Stimulated activated naive B cell treated with anti-CD40 and anti-IgM and Interleukin-4, amounts not matched to agents 10 μg/mL and 1 μg/mL and 100 μg/mL, for 72 hours (primary cell): ENCODE data around the gene CD7.
A peak's percentile ranks its signal among the peaks of the same experiment; 100 is the strongest.

Source experiments
- ATAC-seq, 2 donors: fragments of 150-1000 bp; cut with Tn5 transposase; replicated peaks; 2 replicates each; pipeline ENCODE4 v1.10.0; 2021; ENCODE audit warnings: moderate library complexity in 1 of 2
- DNase-seq: peaks from one replicate; pipeline ENCODE4 v3.0.0; 2021
- H3K27ac Mint-ChIP-seq: one replicate; pipeline ENCODE4 v1.8.0; 2022; ENCODE audit warnings: mild to moderate bottlenecking, mixed read lengths
- H3K27me3 Mint-ChIP-seq, 2 donors: one replicate each; pipeline ENCODE4 v1.8.0; 2022; ENCODE audit warnings: mixed read lengths in 2 of 2
- H3K36me3 Mint-ChIP-seq, 2 donors: one replicate each; pipeline ENCODE4 v1.8.0; 2022; ENCODE audit warnings: mixed read lengths in 2 of 2, mild to moderate bottlenecking in 1 of 2
- H3K4me1 Mint-ChIP-seq, 2 donors: one replicate each; pipeline ENCODE4 v1.8.0; 2022; ENCODE audit warnings: mixed read lengths in 2 of 2, mild to moderate bottlenecking in 1 of 2
- H3K4me3 Mint-ChIP-seq, 2 donors: one replicate each; pipeline ENCODE4 v1.8.0; 2022; ENCODE audit warnings: mild to moderate bottlenecking in 2 of 2, mixed read lengths in 2 of 2, moderate library complexity in 1 of 2
- H3K9me3 Mint-ChIP-seq, 2 donors: one replicate each; pipeline ENCODE4 v1.8.0; 2022; ENCODE audit warnings: mixed read lengths in 2 of 2, mild to moderate bottlenecking in 1 of 2

Gene CD7

DNA sequence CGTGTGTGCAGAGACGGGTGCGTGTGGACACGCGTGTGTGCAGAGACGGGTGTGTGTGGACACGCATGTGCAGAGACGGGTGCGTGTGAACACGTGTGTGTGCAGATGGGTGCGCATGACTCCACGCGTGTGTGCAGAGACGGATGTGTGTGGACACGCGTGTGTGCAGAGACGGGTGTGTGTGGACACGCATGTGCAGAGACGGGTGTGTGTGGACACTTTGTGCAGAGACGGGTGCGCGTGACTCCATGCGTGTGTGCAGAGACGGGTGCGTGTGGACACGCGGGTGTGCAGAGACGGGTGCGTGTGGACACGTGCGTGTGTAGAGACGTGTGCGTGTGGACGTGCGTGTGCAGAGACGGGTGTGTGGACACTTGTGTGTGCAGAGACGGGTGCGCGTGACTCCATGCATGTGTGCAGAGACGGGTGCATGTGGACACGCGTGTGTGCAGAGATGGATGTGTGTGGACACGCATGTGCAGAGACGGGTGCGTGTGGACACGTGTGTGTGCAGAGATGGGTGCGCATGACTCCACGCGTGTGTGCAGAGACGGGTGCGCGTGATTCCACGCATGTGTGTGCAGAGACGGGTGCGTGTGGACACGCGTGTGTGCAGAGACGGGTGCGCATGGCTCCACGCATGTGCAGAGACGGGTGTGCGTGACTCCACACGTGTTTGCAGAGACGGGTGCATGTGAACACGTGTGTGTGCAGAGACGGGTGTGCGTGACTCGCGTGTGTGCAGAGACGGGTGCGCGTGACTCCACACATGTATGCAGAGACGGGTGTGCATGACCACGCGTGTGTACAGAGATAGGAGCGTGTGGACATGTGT is 1.6 kb upstream of the CD7 start:
- no peaks in the 10 kb centered on the region for H3K36me3 Mint-ChIP-seq
- H3K4me1 Mint-ChIP-seq, result peaks cover 19 to 42% of the 10 kb centered on the region in 2 donors
- ATAC-seq, result no peak
- H3K27me3 Mint-ChIP-seq, result peaks cover 23 to 45% of the 10 kb centered on the region in 2 donors
- DNase-seq, result no peak
- no peaks in the 10 kb centered on the region for H3K9me3 Mint-ChIP-seq
- no peak overlapping the region for H3K4me3 Mint-ChIP-seq
- no peak overlapping the region for H3K27ac Mint-ChIP-seq

DNA sequence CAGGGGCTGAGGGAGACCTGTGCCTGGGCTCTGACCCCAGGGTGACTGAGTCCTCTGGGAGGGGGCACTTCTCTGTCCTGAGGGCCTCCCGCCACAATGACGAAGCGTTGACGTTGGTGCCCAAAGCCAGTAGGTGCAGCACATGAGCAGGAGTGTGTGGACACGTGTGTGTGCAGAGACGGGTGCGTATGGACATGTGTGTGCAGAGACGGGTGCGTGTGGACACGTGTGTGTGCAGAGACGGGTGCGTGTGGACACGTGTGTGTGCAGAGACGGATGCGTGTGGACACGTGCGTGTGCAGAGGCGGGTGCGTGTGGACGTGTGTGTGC is 726 bp upstream of the CD7 start:
- no peak overlapping the region for H3K27ac Mint-ChIP-seq
- DNase-seq (no peak), ATAC-seq (no peak)
- no peaks in the 10 kb centered on the region for H3K9me3 Mint-ChIP-seq
- peaks cover 19 to 39% of the 10 kb centered on the region in 2 donors for H3K4me1 Mint-ChIP-seq
- no peaks in the 10 kb centered on the region for H3K36me3 Mint-ChIP-seq
- peaks cover 26 to 46% of the 10 kb centered on the region in 2 donors for H3K27me3 Mint-ChIP-seq
- H3K4me3 Mint-ChIP-seq, result no peak overlapping the region

DNA sequence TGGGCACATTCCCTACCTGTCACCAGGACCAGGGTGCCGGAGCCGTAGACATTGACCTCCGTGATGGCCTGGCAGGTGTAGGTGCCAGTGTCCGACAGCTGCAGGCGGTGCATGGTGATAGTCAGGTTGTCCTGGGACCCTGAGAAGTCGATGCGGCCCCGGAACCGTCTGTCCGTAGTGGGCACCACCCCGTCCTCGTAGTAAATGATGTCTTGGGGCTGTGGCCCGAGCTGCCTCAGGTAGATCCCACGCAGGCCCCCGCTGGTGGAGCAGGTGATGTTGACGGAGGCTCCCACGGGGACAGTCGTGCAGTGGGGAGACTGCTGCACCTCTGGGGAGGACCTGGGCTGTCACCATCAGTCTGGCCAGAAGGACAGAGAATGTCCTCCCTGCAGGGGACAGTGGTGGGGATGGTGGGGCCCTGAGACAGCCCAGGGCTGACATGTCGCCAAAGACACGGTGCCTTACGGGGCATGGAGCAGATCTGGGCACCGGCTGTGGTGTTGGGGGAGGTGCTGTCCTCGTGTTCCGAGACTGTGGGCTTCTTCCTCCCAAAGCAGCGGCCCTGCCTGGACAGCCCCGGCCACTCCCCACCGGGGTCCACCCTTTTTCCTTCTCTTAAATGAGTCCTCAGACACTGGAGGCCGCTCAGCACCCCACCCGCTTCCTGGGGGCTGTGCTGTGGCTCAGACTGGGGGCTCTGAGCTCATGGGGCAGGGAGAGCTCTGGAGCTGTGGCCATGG is 586 bp downstream of the CD7 start:
- ATAC-seq (no peak), DNase-seq (no peak)
- no peaks in the 10 kb centered on the region for H3K36me3 Mint-ChIP-seq
- peaks cover 19 to 31% of the 10 kb centered on the region in 2 donors for H3K4me1 Mint-ChIP-seq
- no peaks in the 10 kb centered on the region for H3K9me3 Mint-ChIP-seq
- no peak overlapping the region for H3K27ac Mint-ChIP-seq
- peaks cover 20 to 39% of the 10 kb centered on the region in 2 donors for H3K27me3 Mint-ChIP-seq
- no peak overlapping the region for H3K4me3 Mint-ChIP-seq

DNA sequence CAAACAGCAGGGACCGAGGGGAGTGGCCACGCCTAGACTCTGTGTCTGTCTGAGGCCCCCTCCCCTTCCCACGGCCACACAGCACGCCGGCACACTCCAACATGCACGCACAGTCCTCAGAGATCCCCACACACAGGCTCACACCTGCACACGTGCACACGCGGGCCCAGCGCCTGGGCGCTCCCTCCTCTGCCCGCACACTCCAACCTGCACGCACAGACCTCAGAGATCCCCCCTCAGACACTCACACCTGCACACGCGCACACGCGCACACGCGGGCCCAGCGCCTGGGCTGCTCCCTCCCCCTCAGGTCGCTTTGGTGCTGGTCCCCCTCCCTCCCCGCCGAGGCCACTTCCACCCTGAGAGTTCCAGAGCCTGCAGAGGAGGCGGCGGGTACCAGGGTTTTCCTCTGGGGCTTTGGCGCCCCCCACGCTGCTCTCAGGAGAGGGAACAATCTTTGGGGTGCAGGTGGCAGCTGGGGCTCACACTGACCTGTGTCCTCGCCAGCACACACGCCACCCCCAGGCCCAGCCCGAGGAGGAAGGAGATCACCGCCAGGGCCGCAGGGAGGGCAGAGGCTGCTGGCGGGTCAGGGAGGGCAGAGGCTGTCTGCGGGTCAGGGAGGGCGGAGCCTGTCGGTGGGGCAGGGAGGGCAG is 1.6 kb downstream of the CD7 start:
- H3K4me3 Mint-ChIP-seq, result peak overlapping the region; percentile 50 to 82
- peak overlapping the region; percentile 15 for H3K27ac Mint-ChIP-seq
- H3K4me1 Mint-ChIP-seq, result peaks cover 14 to 31% of the 10 kb centered on the region in 2 donors
- no peaks in the 10 kb centered on the region for H3K9me3 Mint-ChIP-seq
- DNase-seq (no peak), ATAC-seq (peak; percentile 68 to 78)
- H3K27me3 Mint-ChIP-seq, result peaks cover 23 to 39% of the 10 kb centered on the region in 2 donors
- H3K36me3 Mint-ChIP-seq, result no peaks in the 10 kb centered on the region

DNA sequence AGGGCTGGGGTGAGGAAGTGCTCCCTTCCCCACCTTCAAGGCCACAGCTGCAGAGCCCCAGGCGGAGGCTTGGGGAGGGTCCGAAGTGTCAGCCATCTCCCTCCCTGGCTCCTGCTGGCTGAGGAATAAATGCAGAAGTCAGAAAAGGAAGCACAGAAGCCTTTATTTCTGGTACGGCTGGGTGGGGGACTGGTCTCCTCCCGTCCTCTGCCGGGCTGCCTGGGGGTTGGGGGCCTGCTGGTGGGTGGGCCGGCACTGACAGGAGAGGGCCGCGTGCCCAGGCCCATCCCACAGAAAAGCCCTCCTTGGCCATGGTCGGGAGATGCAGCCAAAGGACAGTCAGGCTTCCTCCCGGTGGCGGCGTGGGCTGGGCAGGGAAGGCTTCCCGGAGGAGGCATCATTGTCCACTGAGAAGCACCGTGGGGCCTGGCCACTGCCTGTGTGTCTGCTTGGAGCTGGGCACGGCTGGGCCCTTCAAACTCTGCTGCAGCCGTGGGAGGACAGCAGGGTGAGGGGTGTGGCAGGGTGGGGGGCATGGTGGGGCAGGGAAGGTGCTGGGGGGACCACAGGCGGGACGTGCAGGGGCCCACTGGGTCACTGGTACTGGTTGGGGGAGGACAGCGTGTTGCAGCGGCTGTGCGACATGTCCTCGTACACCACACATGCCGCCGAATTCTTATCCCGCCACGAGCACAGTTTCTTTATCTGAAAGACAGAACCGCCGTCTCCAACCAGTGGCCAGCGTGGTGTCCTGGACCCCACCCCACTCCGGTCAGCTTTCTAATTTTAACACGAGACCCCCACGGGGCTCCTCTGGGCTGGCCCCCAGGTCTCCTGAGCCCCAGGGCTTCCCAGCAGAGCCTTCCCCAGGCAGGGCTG is 2.4 kb downstream of the CD7 start:
- DNase-seq, result no peak
- H3K27me3 Mint-ChIP-seq, result peaks cover 29 to 43% of the 10 kb centered on the region in 2 donors
- ATAC-seq, result peak; percentile 30 to 31
- peaks cover 14 to 26% of the 10 kb centered on the region in 2 donors for H3K4me1 Mint-ChIP-seq
- no peak overlapping the region for H3K27ac Mint-ChIP-seq
- H3K4me3 Mint-ChIP-seq, result peak overlapping the region; percentile 29 to 39
- no peaks in the 10 kb centered on the region for H3K9me3 Mint-ChIP-seq
- no peaks in the 10 kb centered on the region for H3K36me3 Mint-ChIP-seq

DNA sequence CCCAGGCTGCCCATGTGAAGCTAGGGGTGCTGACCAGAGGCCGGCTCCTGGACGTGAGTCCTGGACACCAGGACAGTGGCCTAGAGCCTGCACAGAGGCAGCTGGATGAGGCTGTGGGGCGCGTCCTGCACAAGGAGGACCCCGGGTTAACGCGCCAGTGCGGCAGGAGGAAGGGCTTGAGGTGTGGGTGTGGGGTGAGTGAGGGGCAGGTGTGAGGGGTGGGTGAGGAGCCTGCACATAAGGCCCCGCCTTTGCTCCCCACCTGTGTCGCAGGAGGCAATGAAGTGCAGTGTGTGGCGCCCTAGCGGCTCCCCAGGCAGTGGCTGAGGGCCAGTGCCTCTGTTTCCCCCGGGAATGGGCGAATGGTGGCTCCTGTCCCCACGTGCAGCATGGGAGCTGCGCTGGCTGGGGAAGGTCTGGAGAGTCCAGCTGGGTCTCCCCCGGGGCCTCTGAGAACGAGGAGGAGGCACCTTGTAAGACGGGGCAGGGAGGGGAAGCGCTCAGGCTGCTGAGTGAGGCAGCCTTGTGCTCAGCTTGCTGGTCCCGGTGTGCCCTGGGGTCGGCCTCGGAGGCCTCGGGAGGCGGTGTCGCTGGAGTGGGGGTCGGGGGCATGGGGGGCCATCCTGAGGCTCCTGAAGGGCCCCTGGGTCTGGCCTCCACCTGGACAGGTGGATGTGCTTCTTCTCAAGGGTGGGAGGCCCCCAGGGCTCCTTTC is 3.2 kb downstream of the CD7 start:
- ATAC-seq (peak; percentile 5 to 31), DNase-seq (no peak)
- H3K4me3 Mint-ChIP-seq, result peak overlapping the region; percentile 6 to 29
- H3K36me3 Mint-ChIP-seq, result no peaks in the 10 kb centered on the region
- H3K27ac Mint-ChIP-seq, result no peak overlapping the region
- peaks cover 14 to 26% of the 10 kb centered on the region in 2 donors for H3K4me1 Mint-ChIP-seq
- H3K27me3 Mint-ChIP-seq, result peaks cover 30 to 46% of the 10 kb centered on the region in 2 donors
- no peaks in the 10 kb centered on the region for H3K9me3 Mint-ChIP-seq

DNA sequence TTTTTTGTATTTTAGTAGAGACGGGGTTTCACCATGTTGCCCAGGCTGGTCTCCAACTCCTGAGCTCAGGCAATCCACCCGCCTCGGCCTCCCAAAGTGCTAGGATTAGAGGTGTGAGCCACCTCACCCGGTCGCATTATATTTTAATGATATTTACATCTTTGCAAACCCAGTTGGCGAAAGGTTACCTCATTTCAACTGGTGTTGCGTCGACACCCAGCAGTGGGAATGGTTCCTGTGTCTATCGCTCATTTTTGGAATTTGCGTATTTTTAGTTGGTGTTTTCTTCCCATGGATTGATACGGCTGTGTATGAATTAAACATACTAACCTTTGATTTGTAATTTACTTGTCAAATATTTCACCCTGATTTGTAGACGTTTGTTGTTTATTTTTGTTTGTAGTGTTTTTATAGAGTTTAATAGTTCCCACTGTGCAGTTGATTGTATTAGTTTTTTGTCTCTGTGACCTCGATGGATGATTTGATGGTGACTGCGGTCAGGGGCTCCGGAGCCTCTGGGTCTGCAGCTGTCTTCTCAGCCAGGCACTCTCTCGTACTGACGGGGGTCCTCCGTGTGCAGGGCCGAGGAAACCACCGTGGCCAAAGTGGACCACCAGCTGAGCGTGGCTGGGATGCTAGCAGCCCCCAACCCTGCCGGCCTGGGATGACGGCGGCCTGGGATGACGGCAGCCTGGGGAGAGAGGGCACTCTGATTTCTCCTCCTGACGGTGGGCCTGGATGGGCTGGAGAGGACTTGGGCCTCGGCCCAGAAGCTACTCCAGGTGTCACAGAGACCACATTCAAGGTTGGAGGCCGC is 4.0 kb downstream of the CD7 start:
- ATAC-seq (no peak), DNase-seq (no peak)
- Mint-ChIP-seq H3K4me3 (peak overlapping the region in 1 of 2 donors; percentile 6), H3K27ac (no peak overlapping the region), H3K9me3 (no peaks in the 10 kb centered on the region), H3K27me3 (peaks cover 36 to 46% of the 10 kb centered on the region in 2 donors), H3K36me3 (no peaks in the 10 kb centered on the region), H3K4me1 (peaks cover 14 to 26% of the 10 kb centered on the region in 2 donors)

DNA sequence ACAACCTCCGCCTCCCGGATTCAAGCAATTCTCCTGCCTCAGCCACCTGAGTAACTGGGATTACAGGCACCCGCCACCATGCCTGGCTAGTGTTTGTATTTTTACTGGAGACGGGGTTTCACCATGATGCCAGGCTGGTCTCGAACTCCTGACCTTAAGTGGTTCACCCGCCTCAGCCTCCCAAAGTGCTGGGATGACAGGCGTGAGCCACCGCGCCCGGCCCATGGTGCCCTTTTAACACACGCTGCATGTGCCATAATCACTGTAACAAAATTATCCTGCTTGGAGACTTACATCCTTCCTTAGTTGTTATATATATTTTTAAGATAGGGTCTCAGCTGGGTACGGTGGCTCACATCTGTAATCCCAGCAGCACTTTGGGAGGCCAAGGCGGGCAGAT is 5.4 kb downstream of the CD7 start:
- no peak for DNase-seq
- H3K9me3 Mint-ChIP-seq, result no peaks in the 10 kb centered on the region
- peaks cover 14 to 26% of the 10 kb centered on the region in 2 donors for H3K4me1 Mint-ChIP-seq
- no peak overlapping the region for H3K27ac Mint-ChIP-seq
- no peaks in the 10 kb centered on the region for H3K36me3 Mint-ChIP-seq
- H3K27me3 Mint-ChIP-seq, result peaks cover 36 to 46% of the 10 kb centered on the region in 2 donors
- no peak overlapping the region for H3K4me3 Mint-ChIP-seq
- ATAC-seq, result no peak

DNA sequence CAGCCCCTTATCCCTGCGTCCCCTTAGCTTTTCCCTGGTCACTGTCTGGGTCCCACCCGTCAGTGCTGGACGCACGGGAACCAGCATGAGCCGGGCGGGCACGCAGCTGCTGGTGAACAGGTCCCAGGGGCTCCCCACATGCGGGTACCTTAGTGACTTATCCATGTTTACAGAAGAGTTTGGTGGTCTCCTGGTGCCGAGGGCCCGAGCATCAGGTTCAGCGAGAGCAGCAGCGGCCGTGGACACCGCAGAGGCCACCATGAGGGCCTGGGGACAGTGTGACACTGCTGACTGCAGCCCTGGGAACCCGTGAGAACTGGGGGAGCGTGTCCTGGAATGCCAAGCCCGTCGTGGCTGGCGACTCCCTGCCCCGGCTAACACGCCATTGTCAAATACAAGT is 6.5 kb downstream of the CD7 start:
- peaks cover 33 to 35% of the 10 kb centered on the region in 2 donors for H3K27me3 Mint-ChIP-seq
- H3K27ac Mint-ChIP-seq, result no peak overlapping the region
- no peaks in the 10 kb centered on the region for H3K36me3 Mint-ChIP-seq
- H3K4me3 Mint-ChIP-seq, result no peak overlapping the region
- H3K4me1 Mint-ChIP-seq, result peaks cover 11 to 21% of the 10 kb centered on the region in 2 donors
- ATAC-seq, result no peak
- H3K9me3 Mint-ChIP-seq, result no peaks in the 10 kb centered on the region
- no peak for DNase-seq

DNA sequence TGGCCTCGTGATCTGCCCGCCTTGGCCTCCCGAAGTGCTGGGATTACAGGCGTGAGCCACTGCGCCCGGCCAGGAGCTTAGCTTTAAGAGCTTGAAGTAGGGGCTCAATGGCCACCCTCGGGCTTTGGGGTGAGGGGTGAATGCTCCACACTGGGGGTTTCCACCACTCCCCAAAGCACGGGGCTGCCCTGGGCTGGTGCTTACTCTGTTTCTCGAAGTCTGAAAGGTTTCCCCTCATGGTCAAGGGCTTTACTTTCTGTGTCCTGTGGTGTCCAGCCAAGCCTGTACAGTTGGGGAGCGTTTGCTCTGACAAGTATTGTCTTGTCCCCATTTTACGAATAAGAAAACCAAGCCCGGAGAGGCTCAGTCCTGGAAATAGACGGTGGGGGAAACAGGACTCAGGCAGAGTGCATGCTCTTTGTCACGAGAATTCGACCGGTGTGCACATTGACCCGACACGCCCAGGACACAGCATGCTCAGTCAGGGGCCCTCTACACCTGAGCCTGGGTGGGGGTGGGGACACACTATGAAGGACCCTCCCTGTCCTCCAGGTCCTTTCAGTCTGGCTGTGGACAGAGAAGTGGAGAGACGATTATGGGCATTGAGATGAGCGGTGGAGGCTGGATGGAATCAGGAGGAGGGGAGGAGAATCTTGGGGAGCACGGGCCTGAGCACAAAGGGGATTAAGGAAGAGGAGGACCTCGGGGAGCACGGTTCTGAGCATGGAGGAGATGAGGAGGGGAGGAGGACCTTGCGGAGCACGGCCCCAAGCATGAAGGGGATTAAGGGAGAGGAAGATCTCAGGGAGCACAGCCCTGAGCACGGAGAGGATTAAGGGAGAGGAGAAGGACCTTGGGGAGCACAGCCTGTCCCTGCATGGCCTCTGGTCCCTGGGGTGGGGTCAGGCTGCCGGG is 7.5 kb downstream of the CD7 start:
- H3K9me3 Mint-ChIP-seq, result no peaks in the 10 kb centered on the region
- peaks cover 25 to 28% of the 10 kb centered on the region in 2 donors for H3K27me3 Mint-ChIP-seq
- no peak overlapping the region for H3K27ac Mint-ChIP-seq
- peaks cover 8 to 21% of the 10 kb centered on the region in 2 donors for H3K4me1 Mint-ChIP-seq
- no peaks in the 10 kb centered on the region for H3K36me3 Mint-ChIP-seq
- no peak overlapping the region for H3K4me3 Mint-ChIP-seq
- DNase-seq, result no peak
- no peak for ATAC-seq

DNA sequence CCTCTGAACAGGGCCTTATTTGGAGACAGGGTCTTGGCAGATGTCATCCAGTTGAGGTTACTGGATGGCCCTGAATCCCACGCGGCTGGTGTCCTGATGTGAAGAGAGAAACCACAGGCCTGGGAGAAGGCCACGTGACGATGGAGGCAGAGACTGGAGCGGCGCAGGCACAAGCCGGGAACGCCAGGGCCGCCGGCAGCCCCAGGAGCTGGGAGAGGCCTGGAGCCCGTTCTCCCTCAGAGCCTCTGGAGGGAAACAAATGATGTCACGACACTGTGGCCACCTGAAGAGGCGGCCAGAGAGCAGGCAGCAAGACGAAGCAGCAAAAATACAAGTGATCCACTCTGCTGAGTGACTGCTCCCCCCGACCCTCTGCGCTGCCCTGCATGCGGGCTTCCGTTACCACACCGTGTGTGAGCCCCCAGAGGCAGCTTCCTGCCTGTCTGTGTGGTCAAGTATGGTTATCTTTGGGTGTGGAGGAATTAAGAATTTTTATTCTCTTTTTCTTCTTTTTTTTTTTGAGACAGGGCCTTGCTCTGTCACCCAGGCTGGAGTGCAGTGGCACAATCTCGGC is 11.6 kb downstream of the CD7 start:
- H3K4me1 Mint-ChIP-seq, result peaks cover 25 to 36% of the 10 kb centered on the region in 2 donors

More for the DNA sequence above, 11.6 kb downstream of the CD7 start:
- H3K27me3 Mint-ChIP-seq, result peaks cover 7 to 12% of the 10 kb centered on the region in 2 donors
- DNase-seq (no peak), ATAC-seq (no peak)
- no peaks in the 10 kb centered on the region for H3K9me3 Mint-ChIP-seq
- H3K4me3 Mint-ChIP-seq, result no peak overlapping the region
- no peak overlapping the region for H3K27ac Mint-ChIP-seq
- H3K36me3 Mint-ChIP-seq, result no peaks in the 10 kb centered on the region
